IPS DF 6.9 (cell line): Measurements from ENCODE around the gene OR51G2.

ENCODE experiments used
- DNase-seq: peaks from one replicate; pipeline ENCODE4 v3.0.0-alpha.2; 2013; ENCODE audit warnings: low read depth, low spot score
- H3K27ac ChIP-seq: one replicate; pipeline ENCODE4 v1.5.1; 2013; ENCODE audit warnings: low read length, control low read depth
- H3K27me3 ChIP-seq: 2 replicates; pipeline ENCODE4 v1.6.1; 2013; ENCODE audit warnings: mild to moderate bottlenecking, low read length; ENCODE audit not compliant: control insufficient read depth, insufficient read depth
- H3K36me3 ChIP-seq: 2 replicates; pipeline ENCODE4 v1.6.1; 2013; ENCODE audit warnings: low read length; ENCODE audit not compliant: control insufficient read depth, insufficient read depth
- H3K4me1 ChIP-seq: 2 replicates; pipeline ENCODE4 v1.6.1; 2013; ENCODE audit warnings: low read length; ENCODE audit not compliant: control insufficient read depth, insufficient read depth
- H3K4me3 ChIP-seq: 2 replicates; pipeline ENCODE4 v1.5.1; 2013; ENCODE audit warnings: mild to moderate bottlenecking, low read length
- H3K9me3 ChIP-seq: 2 replicates; pipeline ENCODE4 v1.6.1; 2013; ENCODE audit warnings: low read length, inconsistent platforms; ENCODE audit not compliant: control insufficient read depth, insufficient read depth
- WGBS: extraction: QIAGEN DNeasy Blood & Tissue Kit; methylation state at CpG from one replicate; pipeline ENCODE4 v1.1.7; 2013; ENCODE audit warnings: mixed read lengths, missing lambda C conversion rate; ENCODE audit not compliant: insufficient read length, insufficient coverage; 5-methylcytosine and 5-hydroxymethylcytosine counted together

OR51G2 gene

GRCh38 chr11:4921796-4922195 is 2.6 kb upstream of the OR51G2 start:
- no peaks in the 10 kb centered on the region for H3K4me1 ChIP-seq
- H3K27ac ChIP-seq: no peak overlapping the region
- H3K27me3 ChIP-seq: no peaks in the 10 kb centered on the region
- H3K4me3 ChIP-seq: no peak overlapping the region
- DNase-seq: no peak
- no peaks in the 10 kb centered on the region for H3K36me3 ChIP-seq
- no CpG with 5 or more reads among the region's 1 CpG for WGBS
- no peaks in the 10 kb centered on the region for H3K9me3 ChIP-seq

- H3K4me1 ChIP-seq: no peaks in the 10 kb centered on the region
- H3K27me3 ChIP-seq: no peaks in the 10 kb centered on the region
- H3K9me3 ChIP-seq: no peaks in the 10 kb centered on the region
- no peaks in the 10 kb centered on the region for H3K36me3 ChIP-seq
- DNase-seq: no peak
- H3K27ac ChIP-seq: no peak overlapping the region
- no peak overlapping the region for H3K4me3 ChIP-seq
Observed at GRCh38 chr11:4916581-4916980, 2.6 kb downstream of the OR51G2 start.

GRCh38 chr11:4903484-4903883 is 15.7 kb downstream of the OR51G2 start, which contains the start of gene OR51A7:
Gene OR51A7, plus strand, starts transcription at chr11:4903783. Its CDS starts 3,587 bp downstream, at chr11:4907370.
- H3K27me3 ChIP-seq: no peaks in the 10 kb centered on the region
- no peak within 1 kb of the TSS for H3K27ac ChIP-seq
- no peaks in the 10 kb centered on the region for H3K36me3 ChIP-seq
- DNase-seq: no peak
- no peaks in the 10 kb centered on the region for H3K9me3 ChIP-seq
- no peak within 1 kb of the TSS for H3K4me3 ChIP-seq
- H3K4me1 ChIP-seq: no peaks in the 10 kb centered on the region

DNA sequence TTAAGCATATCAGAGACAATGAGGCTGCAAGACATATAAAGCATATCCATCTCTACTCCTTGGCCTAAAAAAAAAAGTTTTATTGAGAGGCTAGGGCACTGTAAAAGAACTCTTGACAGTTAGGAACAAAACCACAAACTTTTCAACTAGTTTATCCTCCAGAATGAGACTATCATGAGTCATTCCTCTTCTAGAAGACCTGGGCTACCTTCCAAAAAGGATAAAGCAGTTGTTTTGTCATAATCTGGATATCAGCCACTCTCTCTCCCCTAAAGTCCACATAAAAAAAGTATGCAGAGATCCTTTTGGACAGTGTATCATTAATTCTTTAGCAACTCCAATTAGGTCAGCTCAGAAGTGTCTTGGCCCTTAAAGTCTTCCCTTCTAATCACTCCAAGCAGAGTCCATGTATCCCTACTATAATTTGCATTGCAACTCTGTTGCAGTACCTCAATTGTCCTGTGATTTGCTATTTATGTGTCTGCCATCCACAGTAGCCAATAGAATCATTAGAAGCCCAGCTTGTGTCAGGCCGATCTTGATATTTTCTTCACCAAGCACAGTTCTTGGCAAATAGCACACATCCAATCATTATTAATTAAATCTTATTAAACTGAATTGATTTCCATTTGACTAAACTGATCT is 27.0 kb downstream of the OR51G2 start:
- no peak overlapping the region for H3K4me3 ChIP-seq
- no peaks in the 10 kb centered on the region for H3K36me3 ChIP-seq
- no peaks in the 10 kb centered on the region for H3K27me3 ChIP-seq
- no peaks in the 10 kb centered on the region for H3K4me1 ChIP-seq
- H3K27ac ChIP-seq: no peak overlapping the region
- DNase-seq: no peak
- no peaks in the 10 kb centered on the region for H3K9me3 ChIP-seq
- WGBS: no CpG with 5 or more reads among the region's 1 CpG

DNA sequence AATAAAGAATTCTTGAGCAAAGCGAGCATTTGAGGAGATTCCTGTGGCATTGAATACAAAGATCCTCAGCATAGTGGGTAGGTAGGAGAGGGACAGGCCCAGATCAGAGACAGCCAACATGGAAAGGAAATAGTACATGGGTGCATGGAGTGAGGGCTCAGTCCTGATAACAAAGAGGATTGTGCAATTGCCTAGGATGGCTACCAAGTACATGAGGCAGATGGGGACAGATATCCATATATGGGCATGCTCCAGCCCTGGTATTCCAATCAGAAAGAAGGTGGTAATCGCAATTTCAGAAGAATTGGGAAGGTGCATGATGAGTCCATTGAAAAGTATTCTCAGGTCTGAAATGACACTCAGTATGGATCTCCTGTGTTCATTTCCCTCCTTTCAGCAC is 28.9 kb downstream of the OR51G2 start:
- no CpG with 5 or more reads among the region's 2 CpGs for WGBS
- no peak for DNase-seq
- Histone ChIP-seq H3K36me3 (no peaks in the 10 kb centered on the region), H3K9me3 (no peaks in the 10 kb centered on the region), H3K4me3 (no peak overlapping the region), H3K27ac (no peak overlapping the region), H3K27me3 (no peaks in the 10 kb centered on the region), H3K4me1 (no peaks in the 10 kb centered on the region)

GRCh38 chr11:4887591-4887990 is 31.6 kb downstream of the OR51G2 start:
- no CpG with 5 or more reads among the region's 1 CpG for WGBS
- Histone ChIP-seq H3K4me1 (no peaks in the 10 kb centered on the region), H3K9me3 (no peaks in the 10 kb centered on the region), H3K27me3 (no peaks in the 10 kb centered on the region), H3K27ac (no peak overlapping the region), H3K36me3 (no peaks in the 10 kb centered on the region), H3K4me3 (no peak overlapping the region)
- DNase-seq: no peak

DNA sequence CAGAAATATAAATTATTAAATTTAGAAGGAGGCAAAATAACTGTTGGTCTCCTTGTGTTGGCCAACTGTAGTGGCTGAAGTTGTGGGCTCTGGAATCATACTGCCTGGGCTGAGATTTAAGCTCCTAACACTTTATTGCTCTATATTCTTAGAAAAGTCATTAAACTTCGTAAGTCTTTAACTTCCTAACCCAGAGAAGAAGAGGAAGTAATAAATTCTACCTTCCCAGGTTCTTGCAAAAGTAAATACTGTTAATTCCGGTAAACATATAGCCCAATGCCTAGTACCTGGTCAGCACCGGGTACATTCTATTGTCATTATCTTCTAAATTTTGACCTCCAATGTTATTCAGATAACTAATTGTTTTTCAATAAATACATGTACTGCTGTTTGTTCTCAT is 33.0 kb downstream of the OR51G2 start:
- Histone ChIP-seq H3K27ac (no peak overlapping the region), H3K4me1 (no peaks in the 10 kb centered on the region), H3K4me3 (no peak overlapping the region), H3K27me3 (no peaks in the 10 kb centered on the region), H3K9me3 (no peaks in the 10 kb centered on the region), H3K36me3 (no peaks in the 10 kb centered on the region)
- no peak for DNase-seq
- no CpG with 5 or more reads among the region's 3 CpGs for WGBS

DNA sequence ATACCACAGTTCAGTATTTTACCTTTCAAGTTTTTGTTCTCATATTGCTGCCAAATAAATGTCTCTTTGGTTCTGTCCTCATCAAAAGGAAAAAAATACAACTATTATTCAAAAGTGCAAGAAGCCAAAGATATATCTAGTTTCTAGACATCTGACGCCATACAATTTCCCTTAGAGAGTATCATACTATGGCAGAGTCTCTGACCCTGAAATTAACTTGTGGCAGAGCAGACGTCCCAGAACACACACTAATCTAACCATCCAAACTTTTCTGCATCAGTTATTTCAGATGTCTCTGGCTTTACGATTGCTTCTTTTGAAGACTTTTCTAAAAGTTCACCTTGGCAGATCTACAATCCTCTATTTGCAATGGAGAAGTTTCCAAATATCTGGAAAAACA is 34.8 kb downstream of the OR51G2 start:
- no peak for DNase-seq
- Histone ChIP-seq H3K27ac (no peak overlapping the region), H3K9me3 (no peaks in the 10 kb centered on the region), H3K4me1 (no peaks in the 10 kb centered on the region), H3K27me3 (no peaks in the 10 kb centered on the region), H3K36me3 (no peaks in the 10 kb centered on the region), H3K4me3 (no peak overlapping the region)
- no CpG with 5 or more reads among the region's 3 CpGs for WGBS

GRCh38 chr11:4882543-4882942 is 36.6 kb downstream of the OR51G2 start:
- no peaks in the 10 kb centered on the region for H3K36me3 ChIP-seq
- no peak overlapping the region for H3K27ac ChIP-seq
- H3K27me3 ChIP-seq: no peaks in the 10 kb centered on the region
- H3K4me3 ChIP-seq: no peak overlapping the region
- no peak for DNase-seq
- no peaks in the 10 kb centered on the region for H3K4me1 ChIP-seq
- no CpG with 5 or more reads among the region's 5 CpGs for whole genome bisulfite sequencing
- no peaks in the 10 kb centered on the region for H3K9me3 ChIP-seq

- Histone ChIP-seq H3K9me3 (no peaks in the 10 kb centered on the region), H3K27me3 (no peaks in the 10 kb centered on the region), H3K4me1 (no peaks in the 10 kb centered on the region), H3K4me3 (no peak within 1 kb of the TSS), H3K36me3 (no peaks in the 10 kb centered on the region), H3K27ac (no peak within 1 kb of the TSS)
- DNase-seq: no peak
- WGBS: no CpG with 5 or more reads among the region's 8 CpGs
Observed at GRCh38 chr11:4881860-4882500, 37.2 kb downstream of the OR51G2 start, which contains the start of gene OR51T1. Gene OR51T1, plus strand, starts transcription at chr11:4881900. Its CDS starts 0 bp downstream, at chr11:4881900.

GRCh38 chr11:4881188-4881587 is 38.0 kb downstream of the OR51G2 start:
- no peak overlapping the region for H3K27ac ChIP-seq
- H3K4me1 ChIP-seq: no peaks in the 10 kb centered on the region
- H3K27me3 ChIP-seq: no peaks in the 10 kb centered on the region
- H3K9me3 ChIP-seq: no peaks in the 10 kb centered on the region
- no peaks in the 10 kb centered on the region for H3K36me3 ChIP-seq
- no peak for DNase-seq
- no CpG with 5 or more reads among the region's 4 CpGs for WGBS
- H3K4me3 ChIP-seq: no peak overlapping the region
